Measurements from ENCODE around the gene ERBB2. TPM values are rescaled to one million over a fixed set of nuclear protein-coding genes. Genes with fewer than 3 reads are reported as not detected.
A peak's percentile ranks its signal among the peaks of the same experiment; 100 is the strongest.

ERBB2 gene
- total and polyA plus RNA-seq, 2 of the 13 experiments (the other 11 are each of a cell fraction or from before 2014, with no cell fraction given) = 57.7 to 64.1 TPM

DNA sequence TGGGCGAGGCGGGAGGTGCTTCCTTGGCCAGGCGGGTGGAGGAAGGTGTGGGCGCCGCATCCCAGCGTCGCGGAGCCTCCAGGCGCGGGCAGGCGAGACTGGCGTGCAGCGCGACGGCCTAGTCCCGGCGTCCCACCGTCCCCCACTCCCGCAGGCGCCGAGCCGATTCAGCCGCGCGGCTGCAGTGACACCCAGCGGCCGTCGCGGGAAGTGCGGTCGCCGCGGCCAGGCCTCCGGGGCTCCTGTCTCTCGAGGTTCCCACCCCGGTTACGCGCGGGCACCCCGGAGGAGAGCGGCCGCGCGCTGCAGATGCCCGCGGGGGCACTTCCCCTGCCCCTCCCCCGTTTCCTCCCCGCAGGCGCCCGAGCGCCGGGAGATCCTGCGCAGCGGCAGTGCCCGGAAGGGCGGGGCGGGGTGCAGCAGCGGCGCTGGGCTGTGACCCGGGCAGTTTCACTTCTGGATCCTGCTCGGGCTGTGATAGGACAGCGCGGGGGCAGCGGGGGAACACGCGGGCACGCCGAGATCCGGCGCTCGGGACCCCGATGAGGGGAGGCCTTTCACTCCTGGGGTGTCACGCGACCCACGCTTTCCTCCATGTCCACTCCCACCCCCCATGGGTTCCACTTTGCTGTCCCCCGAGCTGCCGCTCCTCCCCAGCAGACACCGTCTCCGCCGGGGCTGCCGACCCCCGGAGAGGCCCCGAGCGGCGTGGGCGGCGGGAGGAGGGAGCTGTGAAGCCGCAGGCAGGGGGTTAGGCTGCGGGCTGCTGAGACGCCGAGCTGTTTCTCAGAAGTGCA, 54.5 kb downstream of the ERBB2 start (continued):
- TF ChIP-seq MAF1 (CRISPR knock-in tag; IDR thresholded peaks at IDR 0.05; ENCODE audit: borderline replicate concordance) (peak; percentile 89; the same call in 1 of the 2 replicates), HNRNPH1 (optimal IDR thresholded peaks at IDR 0.05; ENCODE audit: low read depth, low read length) (no peak), CCAR2 (optimal IDR thresholded peaks at IDR 0.05; ENCODE audit: low read depth, low read length) (no peak), KLF9 (CRISPR knock-in tag; IDR thresholded peaks at IDR 0.05; ENCODE audit: low read depth) (peak; percentile 67; the same call in 1 of the 2 replicates), CEBPB (IDR thresholded peaks at IDR 0.05; ENCODE audit: borderline replicate concordance, low read depth, low read length) (no peak), ZFP90 (CRISPR knock-in tag; IDR thresholded peaks at IDR 0.05; ENCODE audit: borderline replicate concordance) (peak; percentile 93), TBL1XR1 (IDR thresholded peaks at IDR 0.05; ENCODE audit: borderline replicate concordance, low read length, partially characterized antibody) (no peak), NCOA2 (CRISPR knock-in tag; IDR thresholded peaks at IDR 0.05) (no peak; the same call in 1 of the 2 replicates), NFYB (CRISPR knock-in tag; IDR thresholded peaks at IDR 0.05) (peak; percentile 53), ZNF547 (CRISPR knock-in tag; IDR thresholded peaks at IDR 0.05) (0 out of 2 replicates have a peak, but pooled peaks have one; percentile 43), EP300 (IDR thresholded peaks at IDR 0.05; ENCODE audit: low read depth in 2 of 2, low read length in 2 of 2) (peak in 1 of 2 experiments; percentile 5; a peak in 1 of 4 replicates), EP300 (CRISPR knock-in tag; IDR thresholded peaks at IDR 0.05; ENCODE audit: borderline replicate concordance) (peak; percentile 35; the same call in 1 of the 2 replicates), TAF1 (CRISPR knock-in tag; IDR thresholded peaks at IDR 0.05) (peak; percentile 82), ELF3 (CRISPR knock-in tag; IDR thresholded peaks at IDR 0.05) (peak; percentile 66; the same call in 1 of the 2 replicates), SALL2 (CRISPR knock-in tag; IDR thresholded peaks at IDR 0.05) (peak; percentile 95), RFXANK (CRISPR knock-in tag; IDR thresholded peaks at IDR 0.05) (peak; percentile 72; the same call in 1 of the 2 replicates), ZNF543 (CRISPR knock-in tag; IDR thresholded peaks at IDR 0.05) (peak; percentile 97), ZNF549 (CRISPR knock-in tag; IDR thresholded peaks at IDR 0.05) (peak; percentile 51; the same call in 1 of the 2 replicates), SIN3A (IDR thresholded peaks at IDR 0.05; ENCODE audit: borderline replicate concordance, low read depth, low read length) (peak; percentile 59; the same call in 1 of the 2 replicates), POLR2AphosphoS5 (IDR thresholded peaks at IDR 0.05; ENCODE audit: low read depth, low read length) (peak; percentile 59), ZNF121 (CRISPR knock-in tag; IDR thresholded peaks at IDR 0.05) (no peak), ZNF674 (CRISPR knock-in tag; IDR thresholded peaks at IDR 0.05; ENCODE audit: low read depth) (0 out of 2 replicates have a peak, but pooled peaks have one; percentile 83)
- TF ChIP-seq, protein P1, sequence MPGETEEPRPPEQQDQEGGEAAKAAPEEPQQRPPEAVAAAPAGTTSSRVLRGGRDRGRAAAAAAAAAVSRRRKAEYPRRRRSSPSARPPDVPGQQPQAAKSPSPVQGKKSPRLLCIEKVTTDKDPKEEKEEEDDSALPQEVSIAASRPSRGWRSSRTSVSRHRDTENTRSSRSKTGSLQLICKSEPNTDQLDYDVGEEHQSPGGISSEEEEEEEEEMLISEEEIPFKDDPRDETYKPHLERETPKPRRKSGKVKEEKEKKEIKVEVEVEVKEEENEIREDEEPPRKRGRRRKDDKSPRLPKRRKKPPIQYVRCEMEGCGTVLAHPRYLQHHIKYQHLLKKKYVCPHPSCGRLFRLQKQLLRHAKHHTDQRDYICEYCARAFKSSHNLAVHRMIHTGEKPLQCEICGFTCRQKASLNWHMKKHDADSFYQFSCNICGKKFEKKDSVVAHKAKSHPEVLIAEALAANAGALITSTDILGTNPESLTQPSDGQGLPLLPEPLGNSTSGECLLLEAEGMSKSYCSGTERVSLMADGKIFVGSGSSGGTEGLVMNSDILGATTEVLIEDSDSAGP (CRISPR knock-in tag; IDR thresholded peaks at IDR 0.05; ENCODE audit: borderline replicate concordance) = peak; percentile 93
- TF ChIP-seq, protein P2, sequence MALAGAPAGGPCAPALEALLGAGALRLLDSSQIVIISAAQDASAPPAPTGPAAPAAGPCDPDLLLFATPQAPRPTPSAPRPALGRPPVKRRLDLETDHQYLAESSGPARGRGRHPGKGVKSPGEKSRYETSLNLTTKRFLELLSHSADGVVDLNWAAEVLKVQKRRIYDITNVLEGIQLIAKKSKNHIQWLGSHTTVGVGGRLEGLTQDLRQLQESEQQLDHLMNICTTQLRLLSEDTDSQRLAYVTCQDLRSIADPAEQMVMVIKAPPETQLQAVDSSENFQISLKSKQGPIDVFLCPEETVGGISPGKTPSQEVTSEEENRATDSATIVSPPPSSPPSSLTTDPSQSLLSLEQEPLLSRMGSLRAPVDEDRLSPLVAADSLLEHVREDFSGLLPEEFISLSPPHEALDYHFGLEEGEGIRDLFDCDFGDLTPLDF (CRISPR knock-in tag; IDR thresholded peaks at IDR 0.05) = peak; percentile 78; the same call in 1 of the 2 replicates
- TF ChIP-seq, protein P3, sequence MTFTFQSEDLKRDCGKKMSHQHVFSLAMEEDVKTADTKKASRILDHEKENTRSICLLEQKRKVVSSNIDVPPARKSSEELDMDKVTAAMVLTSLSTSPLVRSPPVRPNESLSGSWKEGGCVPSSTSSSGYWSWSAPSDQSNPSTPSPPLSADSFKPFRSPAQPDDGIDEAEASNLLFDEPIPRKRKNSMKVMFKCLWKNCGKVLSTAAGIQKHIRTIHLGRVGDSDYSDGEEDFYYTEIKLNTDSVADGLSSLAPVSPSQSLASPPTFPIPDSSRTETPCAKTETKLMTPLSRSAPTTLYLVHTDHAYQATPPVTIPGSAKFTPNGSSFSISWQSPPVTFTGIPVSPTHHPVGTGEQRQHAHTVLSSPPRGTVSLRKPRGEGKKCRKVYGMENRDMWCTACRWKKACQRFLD (CRISPR knock-in tag; IDR thresholded peaks at IDR 0.05; ENCODE audit: borderline replicate concordance) = peak; percentile 89; the same call in 1 of the 2 replicates
